Measurements from ENCODE around the gene ZNF425.

- TF ChIP-seq CTCF (conservative IDR thresholded peaks at IDR 0.05; ENCODE audit: low read length) (no peak), EZH2phosphoT487 (IDR thresholded peaks at IDR 0.05; ENCODE audit: borderline replicate concordance, low read depth, low read length) (no peak)
These were observed 10.0 kb upstream of the ZNF425 start for GRCh38 chr7:149136118-149136517.
